AG04449 (cell line): ENCODE results near the gene DDX1.

ENCODE experiments used
- CTCF ChIA-PET: fragments of 350-600 bp; formaldehyde crosslinking; extraction: SDS; loops from one replicate; lab custom pipeline; 2021; ENCODE audit warnings: antibody characterized with exemption; lab: Yijun Ruan, JAX
- POLR2A ChIA-PET: fragments of 400-600, 350-600 bp; formaldehyde crosslinking; extraction: SDS; loops from one replicate; lab custom pipeline; 2020; ENCODE audit warnings: antibody characterized with exemption, inconsistent platforms; lab: Yijun Ruan, JAX
- DNase-seq: peaks from one replicate; pipeline ENCODE4 v3.0.0-alpha.2; 2010; ENCODE audit warnings: low read depth, low spot score
- H3K4me3 ChIP-seq: 2 replicates; pipeline ENCODE4 v1.5.1; 2011; ENCODE audit warnings: low read depth, mild to moderate bottlenecking, control low read depth, low read length
- TF ChIP-seq, protein P1 (sequence below): IDR thresholded peaks from one replicate; pipeline ENCODE4 v1.5.1; 2011; ENCODE audit warnings: mild to moderate bottlenecking, moderate library complexity, low read length, control low read depth, inconsistent platforms; ENCODE audit not compliant: insufficient read depth; ENCODE audit errors: missing control alignments

The DDX1 gene

DNA sequence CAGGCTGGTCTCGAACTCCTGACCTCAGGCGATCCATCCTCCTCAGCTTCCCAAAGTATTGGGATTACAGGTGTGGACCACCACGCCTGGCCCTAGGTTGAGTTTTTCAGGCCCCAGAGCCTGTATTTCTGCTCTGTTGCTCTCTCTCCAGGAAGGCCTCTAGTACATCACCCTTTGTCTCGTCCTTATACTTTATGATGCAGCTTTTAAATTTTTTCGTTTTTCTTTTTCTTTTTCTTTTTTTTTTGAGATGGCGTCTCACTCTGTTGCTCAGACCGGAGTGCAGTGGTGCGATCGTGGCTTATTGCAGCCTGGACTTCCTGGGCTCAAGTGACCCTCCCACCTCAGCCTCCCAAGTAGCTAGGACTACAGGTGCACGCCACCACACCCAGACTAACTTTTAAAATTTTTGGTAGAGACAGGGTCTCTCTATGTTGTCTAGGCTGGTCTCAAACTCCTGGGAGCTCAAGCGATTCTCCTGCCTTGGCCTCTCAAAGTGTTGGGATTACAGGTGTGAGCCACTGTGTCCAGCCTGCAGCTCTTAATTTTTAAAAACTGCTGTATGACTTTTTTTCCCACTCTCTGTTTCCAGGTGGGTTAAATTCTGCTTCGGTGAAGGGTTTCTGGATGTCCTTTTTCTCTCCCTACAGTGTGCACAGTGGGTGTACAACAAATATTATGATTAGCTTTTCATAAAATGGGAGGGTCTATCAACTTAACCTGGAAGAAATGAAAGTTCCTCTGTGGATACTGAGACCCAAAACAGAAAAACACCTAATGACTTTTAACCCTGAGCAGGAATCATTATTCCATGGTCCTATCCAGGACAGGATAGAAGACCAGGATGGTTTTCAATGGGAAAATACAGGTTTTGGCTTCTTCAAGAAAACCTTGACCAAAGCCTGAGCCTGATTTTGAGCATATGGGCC is 47.9 kb downstream of the DDX1 start:
- CTCF ChIA-PET, result interaction anchor here (0.6 to 7.8 kb wide), 6 partner anchors 17 to 1120 kb away, joined by 3 to 122 read pairs (median 6); no protein-coding TSS in a partner anchor
- DNase-seq, result no peak
- POLR2A ChIA-PET, result no interaction called here
- TF ChIP-seq, protein P1, sequence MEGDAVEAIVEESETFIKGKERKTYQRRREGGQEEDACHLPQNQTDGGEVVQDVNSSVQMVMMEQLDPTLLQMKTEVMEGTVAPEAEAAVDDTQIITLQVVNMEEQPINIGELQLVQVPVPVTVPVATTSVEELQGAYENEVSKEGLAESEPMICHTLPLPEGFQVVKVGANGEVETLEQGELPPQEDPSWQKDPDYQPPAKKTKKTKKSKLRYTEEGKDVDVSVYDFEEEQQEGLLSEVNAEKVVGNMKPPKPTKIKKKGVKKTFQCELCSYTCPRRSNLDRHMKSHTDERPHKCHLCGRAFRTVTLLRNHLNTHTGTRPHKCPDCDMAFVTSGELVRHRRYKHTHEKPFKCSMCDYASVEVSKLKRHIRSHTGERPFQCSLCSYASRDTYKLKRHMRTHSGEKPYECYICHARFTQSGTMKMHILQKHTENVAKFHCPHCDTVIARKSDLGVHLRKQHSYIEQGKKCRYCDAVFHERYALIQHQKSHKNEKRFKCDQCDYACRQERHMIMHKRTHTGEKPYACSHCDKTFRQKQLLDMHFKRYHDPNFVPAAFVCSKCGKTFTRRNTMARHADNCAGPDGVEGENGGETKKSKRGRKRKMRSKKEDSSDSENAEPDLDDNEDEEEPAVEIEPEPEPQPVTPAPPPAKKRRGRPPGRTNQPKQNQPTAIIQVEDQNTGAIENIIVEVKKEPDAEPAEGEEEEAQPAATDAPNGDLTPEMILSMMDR, result no peak
- H3K4me3 ChIP-seq, result no peak overlapping the region

DNA sequence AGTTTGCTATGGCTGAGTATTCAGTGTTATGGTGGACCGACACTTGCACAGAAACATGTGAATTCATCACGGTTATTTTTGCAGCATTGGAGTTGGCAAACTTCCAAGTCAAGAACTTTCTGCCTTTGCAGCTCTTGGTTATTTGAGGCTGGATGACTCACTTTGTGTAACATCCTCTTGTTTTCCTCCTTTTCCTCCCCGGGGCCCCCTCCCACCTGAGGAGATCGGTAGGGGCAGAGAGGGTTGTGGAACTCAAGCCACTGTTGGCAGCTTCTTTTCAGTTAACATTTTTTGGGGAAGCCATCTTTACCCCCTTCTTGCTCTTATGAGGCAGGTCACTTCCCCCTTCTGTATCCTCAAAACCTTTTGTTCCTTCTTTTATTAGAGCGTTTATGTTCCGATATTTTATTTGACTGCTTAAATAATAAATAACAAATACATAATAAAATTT is 48.6 kb downstream of the DDX1 start:
- ChIA-PET CTCF (interaction anchor here (1.3 to 7.8 kb wide), 3 partner anchors 964 to 1119 kb away, joined by 3 to 122 read pairs (median 9); no protein-coding TSS in a partner anchor), POLR2A (no interaction called here)
- TF ChIP-seq, protein P1, result no peak
- DNase-seq, result peak; percentile 19
- no peak overlapping the region for H3K4me3 ChIP-seq

DNA sequence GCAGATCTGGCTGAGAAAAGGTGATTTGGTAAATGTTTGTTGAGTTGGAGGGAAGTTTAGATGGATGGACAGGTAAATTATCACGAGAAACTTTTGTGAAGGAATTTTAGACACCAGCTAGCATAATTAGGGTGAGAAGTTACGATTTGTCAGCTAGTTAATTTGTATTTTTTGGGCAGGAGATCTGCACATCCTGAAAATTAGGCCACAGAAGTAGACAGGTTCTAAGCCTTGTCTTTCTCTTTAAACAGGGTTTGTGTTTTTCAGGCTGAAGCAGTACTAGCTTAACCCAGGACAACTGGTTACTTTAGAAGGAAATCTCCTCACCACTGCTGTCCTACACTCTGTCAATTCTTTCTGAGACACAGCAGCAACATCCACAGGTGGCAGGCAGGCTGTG is 49.1 kb downstream of the DDX1 start:
- POLR2A ChIA-PET, result no interaction called here
- CTCF ChIA-PET, result interaction anchor here (3.9 to 7.8 kb wide), 2 partner anchors 968 kb away, joined by 18 to 122 read pairs; no protein-coding TSS in a partner anchor
- DNase-seq, result no peak
- no peak overlapping the region for H3K4me3 ChIP-seq
- TF ChIP-seq, protein P1, result no peak

DNA sequence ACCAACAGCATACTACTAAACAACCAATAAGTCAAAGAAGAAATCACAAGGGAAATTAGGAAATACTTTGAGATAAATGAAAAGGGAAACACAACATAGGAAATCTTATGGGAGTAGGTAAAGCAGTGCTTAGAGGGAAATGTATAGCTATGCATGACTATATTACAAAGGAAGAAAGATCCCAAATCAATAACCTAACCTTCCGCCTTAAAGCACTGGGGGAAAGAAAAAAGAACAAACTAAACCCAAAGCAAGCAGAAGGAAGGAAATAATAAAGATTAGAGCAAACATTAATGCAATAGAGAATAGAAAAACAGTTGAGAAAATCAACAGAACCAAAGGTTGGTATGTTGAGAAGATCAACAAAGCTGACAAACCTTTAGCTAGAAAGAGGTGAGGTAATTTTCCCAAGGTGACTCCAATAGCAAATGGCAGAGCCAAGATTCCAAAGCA is 49.9 kb downstream of the DDX1 start:
- POLR2A ChIA-PET, result no interaction called here
- TF ChIP-seq, protein P1, result no peak
- CTCF ChIA-PET, result interaction anchor here (1.2 to 3.9 kb wide), 2 partner anchors 967 to 1115 kb away, joined by 3 to 18 read pairs; no protein-coding TSS in a partner anchor
- DNase-seq, result no peak
- H3K4me3 ChIP-seq, result no peak overlapping the region

- ChIA-PET CTCF (interaction anchor here (1.2 to 3.9 kb wide), 2 partner anchors 967 to 1114 kb away, joined by 3 to 18 read pairs; no protein-coding TSS in a partner anchor), POLR2A (no interaction called here)
- H3K4me3 ChIP-seq, result no peak overlapping the region
- TF ChIP-seq, protein P1, result no peak
- no peak for DNase-seq
These were observed 50.5 kb downstream of the DDX1 start for GRCh38 chr2:15642011-15642814.
